GM18861 (cell line): ENCODE data around the gene MLEC.
"Not testable (repeated sequence)": the region's sequence is repeated elsewhere in the genome, so short reads cannot be mapped to it uniquely, and the experiment has no call there.

ENCODE experiments used
- ATAC-seq: cut with Tn5 transposase; IDR thresholded peaks from one replicate; pipeline ENCODE4 v1.9.1; 2021; ENCODE audit not compliant: unreplicated experiment

MLEC gene

GRCh38 chr12:120662879-120663278 lies 24.1 kb upstream of the MLEC start:
- ATAC-seq = peak; percentile 69

GRCh38 chr12:120663741-120664140 lies 23.2 kb upstream of the MLEC start:
- no peak for ATAC-seq

- no peak for ATAC-seq
These were observed 20.2 kb upstream of the MLEC start for GRCh38 chr12:120666571-120667390.

GRCh38 chr12:120668091-120668867 lies 18.7 kb upstream of the MLEC start:
- ATAC-seq = no peak

- peak; percentile 43 for ATAC-seq
These were observed 17.8 kb upstream of the MLEC start for GRCh38 chr12:120668868-120669840.

GRCh38 chr12:120670237-120670636 lies 16.7 kb upstream of the MLEC start:
- ATAC-seq = not testable (repeated sequence)

GRCh38 chr12:120670667-120671066 lies 16.3 kb upstream of the MLEC start:
- no peak for ATAC-seq

GRCh38 chr12:120674097-120674636 lies 12.8 kb upstream of the MLEC start:
- ATAC-seq = no peak

GRCh38 chr12:120677765-120678473 lies 9.0 kb upstream of the MLEC start:
- ATAC-seq = peak; percentile 61

GRCh38 chr12:120678572-120678971 lies 8.4 kb upstream of the MLEC start:
- ATAC-seq = no peak

GRCh38 chr12:120680165-120680738 lies 6.7 kb upstream of the MLEC start:
- ATAC-seq = no peak

- peak; percentile 0 for ATAC-seq
These were observed 2.4 kb upstream of the MLEC start for GRCh38 chr12:120684523-120684932.

- ATAC-seq = no peak
These were observed 1.4 kb upstream of the MLEC start for GRCh38 chr12:120685522-120685921.

- ATAC-seq = peak; percentile 64
These were observed 729 bp upstream of the MLEC start for GRCh38 chr12:120686151-120686689.

- no peak for ATAC-seq
These were observed 785 bp downstream of the MLEC start for GRCh38 chr12:120687578-120688289.

GRCh38 chr12:120688527-120689071 lies 1.6 kb downstream of the MLEC start:
- no peak for ATAC-seq

- ATAC-seq = no peak
These were observed 2.6 kb downstream of the MLEC start for GRCh38 chr12:120689397-120690082.

GRCh38 chr12:120690083-120690450 lies 3.1 kb downstream of the MLEC start:
- no peak for ATAC-seq
